ENCODE results near the gene CEMP1.

GRCh38 chr16:2493605-2494004 is 37.6 kb downstream of the CEMP1 start:
- TF ChIP-seq CTCF (conservative IDR thresholded peaks at IDR 0.05; ENCODE audit: low read depth, low read length) (no peak), EZH2 (IDR thresholded peaks at IDR 0.05; ENCODE audit: borderline replicate concordance, low read depth, low read length, poor library complexity, severe bottlenecking) (no peak)
